ENCODE data around the gene GPR27.

The GPR27 gene

DNA sequence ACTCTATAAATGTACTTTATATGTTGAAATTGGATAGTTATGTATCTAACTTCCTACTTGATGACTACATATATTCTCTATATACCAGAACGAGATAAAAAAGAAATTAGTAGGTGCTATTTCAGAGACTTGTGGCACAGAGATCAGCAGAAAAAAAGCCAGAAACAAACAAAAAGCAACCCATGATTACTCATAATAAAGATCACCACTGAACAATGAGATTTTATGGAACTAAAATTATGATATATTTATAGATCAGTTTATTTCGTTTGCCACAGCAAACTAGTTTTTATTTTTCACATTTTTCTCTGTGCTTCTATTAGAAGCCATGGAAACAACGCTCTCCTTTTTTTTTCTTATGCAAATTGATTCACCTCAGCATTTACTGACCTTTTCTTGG, 46.4 kb downstream of the GPR27 start:
- in situ Hi-C loops (cut with MboI; ENCODE audit: low sequenced_read_pairs, unreplicated experiment), result no loop called here

DNA sequence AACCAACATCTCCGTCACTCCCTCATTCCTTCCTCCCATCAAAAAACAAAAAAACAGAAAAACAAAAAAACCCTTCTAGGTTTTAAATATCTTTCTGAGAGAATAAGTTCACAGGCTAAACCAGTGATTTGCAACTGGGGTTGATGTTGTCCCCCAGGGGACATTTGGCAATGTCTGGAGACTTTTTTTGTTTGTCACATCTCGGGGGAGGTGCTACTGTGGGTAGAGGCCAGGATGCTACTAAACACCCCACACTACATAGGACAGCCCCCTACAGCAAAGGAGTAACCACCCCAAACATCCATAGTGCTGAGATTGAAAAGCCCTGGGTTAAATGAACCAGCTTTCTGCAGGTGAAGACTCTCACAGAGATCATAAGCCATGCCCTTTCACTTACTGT, 48.3 kb downstream of the GPR27 start:
- no peak for DNase-seq (ENCODE audit: low spot score)
- TF ChIP-seq, protein P1, sequence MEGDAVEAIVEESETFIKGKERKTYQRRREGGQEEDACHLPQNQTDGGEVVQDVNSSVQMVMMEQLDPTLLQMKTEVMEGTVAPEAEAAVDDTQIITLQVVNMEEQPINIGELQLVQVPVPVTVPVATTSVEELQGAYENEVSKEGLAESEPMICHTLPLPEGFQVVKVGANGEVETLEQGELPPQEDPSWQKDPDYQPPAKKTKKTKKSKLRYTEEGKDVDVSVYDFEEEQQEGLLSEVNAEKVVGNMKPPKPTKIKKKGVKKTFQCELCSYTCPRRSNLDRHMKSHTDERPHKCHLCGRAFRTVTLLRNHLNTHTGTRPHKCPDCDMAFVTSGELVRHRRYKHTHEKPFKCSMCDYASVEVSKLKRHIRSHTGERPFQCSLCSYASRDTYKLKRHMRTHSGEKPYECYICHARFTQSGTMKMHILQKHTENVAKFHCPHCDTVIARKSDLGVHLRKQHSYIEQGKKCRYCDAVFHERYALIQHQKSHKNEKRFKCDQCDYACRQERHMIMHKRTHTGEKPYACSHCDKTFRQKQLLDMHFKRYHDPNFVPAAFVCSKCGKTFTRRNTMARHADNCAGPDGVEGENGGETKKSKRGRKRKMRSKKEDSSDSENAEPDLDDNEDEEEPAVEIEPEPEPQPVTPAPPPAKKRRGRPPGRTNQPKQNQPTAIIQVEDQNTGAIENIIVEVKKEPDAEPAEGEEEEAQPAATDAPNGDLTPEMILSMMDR (IDR thresholded peaks at IDR 0.05; ENCODE audit: borderline replicate concordance, control extremely low read depth, extremely low read depth, insufficient read depth, missing control alignments), result no peak
- in situ Hi-C loops (cut with MboI; ENCODE audit: low sequenced_read_pairs, unreplicated experiment), result no loop called here

More for the DNA sequence above, 46.4 kb downstream of the GPR27 start:
- no peak for DNase-seq (ENCODE audit: low spot score)
- TF ChIP-seq, protein P1 (IDR thresholded peaks at IDR 0.05; ENCODE audit: borderline replicate concordance, control extremely low read depth, extremely low read depth, insufficient read depth, missing control alignments), result no peak

DNA sequence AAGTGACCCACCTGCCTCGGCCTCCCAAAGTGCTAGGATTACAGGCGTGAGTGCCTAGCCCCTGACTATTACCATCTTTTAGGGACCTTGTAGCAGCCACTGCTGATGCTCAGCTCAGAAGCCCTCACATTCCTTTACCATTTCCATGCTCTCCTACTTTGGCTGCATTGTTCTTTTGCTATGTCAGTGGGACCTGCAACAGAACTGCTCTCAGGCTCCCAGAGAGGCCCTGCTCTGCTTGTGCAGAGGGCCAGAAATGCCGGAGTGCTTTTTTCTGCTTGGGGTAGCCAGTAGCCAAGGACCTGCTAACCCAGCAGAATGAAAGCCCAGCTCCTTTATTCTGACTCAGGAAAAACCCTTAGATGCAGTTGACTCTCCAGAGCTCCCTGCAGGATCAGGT, 49.6 kb downstream of the GPR27 start:
- TF ChIP-seq, protein P1 (IDR thresholded peaks at IDR 0.05; ENCODE audit: borderline replicate concordance, control extremely low read depth, extremely low read depth, insufficient read depth, missing control alignments), result no peak
- DNase-seq (ENCODE audit: low spot score), result no peak
- in situ Hi-C loops (cut with MboI; ENCODE audit: low sequenced_read_pairs, unreplicated experiment), result no loop called here

DNA sequence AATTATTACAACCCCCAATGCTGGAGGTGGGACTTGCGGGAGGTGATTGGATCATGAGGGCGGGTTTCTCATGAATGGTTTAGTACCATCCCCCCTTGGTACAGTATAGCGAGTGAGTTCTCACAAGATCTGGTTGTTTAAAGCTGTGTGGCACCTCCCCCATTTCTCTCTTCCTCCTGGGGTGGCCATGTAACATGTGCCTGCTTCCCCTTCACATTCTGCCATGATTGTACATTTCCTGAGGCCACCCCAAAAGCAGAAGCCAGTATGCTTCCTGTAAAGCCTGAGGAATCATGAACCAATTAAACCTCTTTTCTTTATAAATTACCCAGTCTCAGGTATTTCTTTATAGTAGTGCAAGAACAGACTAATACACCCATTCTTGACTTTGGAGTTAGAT, 51.5 kb downstream of the GPR27 start:
- in situ Hi-C loops (cut with MboI; ENCODE audit: low sequenced_read_pairs, unreplicated experiment), result no loop called here
- TF ChIP-seq, protein P1 (IDR thresholded peaks at IDR 0.05; ENCODE audit: borderline replicate concordance, control extremely low read depth, extremely low read depth, insufficient read depth, missing control alignments), result no peak
- no peak for DNase-seq (ENCODE audit: low spot score)

DNA sequence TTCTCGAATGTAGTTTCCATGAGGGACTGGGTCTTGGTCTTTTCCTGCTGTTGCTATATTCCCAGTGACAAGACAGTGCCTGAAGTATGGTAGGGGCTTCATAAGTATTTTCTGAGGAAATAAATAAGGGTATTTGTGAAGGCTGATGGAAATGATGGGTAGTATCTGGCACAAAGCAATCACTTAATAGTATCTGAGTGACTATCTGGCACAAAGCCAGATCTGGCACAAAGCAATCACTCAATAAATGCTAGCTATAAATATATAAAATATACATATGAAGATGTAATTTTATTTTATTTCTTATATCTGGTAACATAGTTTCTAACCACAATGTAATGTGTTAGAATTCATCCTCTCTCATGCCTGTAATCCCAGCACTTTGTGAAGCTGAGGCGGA, 52.0 kb downstream of the GPR27 start:
- DNase-seq (ENCODE audit: low spot score), result no peak
- in situ Hi-C loops (cut with MboI; ENCODE audit: low sequenced_read_pairs, unreplicated experiment), result no loop called here
- TF ChIP-seq, protein P1 (IDR thresholded peaks at IDR 0.05; ENCODE audit: borderline replicate concordance, control extremely low read depth, extremely low read depth, insufficient read depth, missing control alignments), result no peak
